Neural cell (in vitro differentiated cells): ENCODE measurements around the gene TFPI. TPM values are rescaled to one million over a fixed set of nuclear protein-coding genes. Genes with fewer than 3 reads are reported as not detected.

Experiments used
- H2AFZ ChIP-seq: fragments of 200-600, 300-800 bp; sonication (generic), shearing (Covaris generic); 2 replicates; pipeline ENCODE4 v1.6.0; 2014; ENCODE audit warnings: low read depth, mild to moderate bottlenecking, antibody characterized with exemption, low read length, moderate library complexity
- H3F3A ChIP-seq: fragments of 200-600 bp; shearing (Covaris generic); 2 replicates; pipeline ENCODE4 v1.6.1; 2016; ENCODE audit warnings: mild to moderate bottlenecking, moderate library complexity, mixed read lengths, antibody characterized with exemption, low read length; ENCODE audit not compliant: insufficient read depth, poor library complexity, severe bottlenecking
- H3K27ac ChIP-seq: fragments of 200-600, 300-800 bp; sonication (generic), shearing (Covaris generic); 2 replicates; pipeline ENCODE4 v1.5.1; 2014; ENCODE audit warnings: mild to moderate bottlenecking, low read length, moderate library complexity
- H3K27me3 ChIP-seq: fragments of 300-800, 200-600 bp; sonication (generic), shearing (Covaris generic); 2 replicates; pipeline ENCODE4 v1.6.0; 2014; ENCODE audit warnings: mild to moderate bottlenecking, low read depth, low read length, moderate library complexity; ENCODE audit not compliant: insufficient read depth
- H3K36me3 ChIP-seq: fragments of 300-800, 200-600 bp; sonication (generic), shearing (Covaris generic); 2 replicates; pipeline ENCODE4 v1.5.1; 2014; ENCODE audit warnings: mild to moderate bottlenecking, antibody characterized with exemption, low read length, moderate library complexity; ENCODE audit not compliant: insufficient read depth
- H3K4me2 ChIP-seq: fragments of 300-800, 200-600 bp; sonication (generic), shearing (Covaris generic); 2 replicates; pipeline ENCODE4 v1.6.0; 2014; ENCODE audit warnings: mild to moderate bottlenecking, low read length
- H3K4me3 ChIP-seq: fragments of 300-800, 200-600 bp; sonication (generic), shearing (Covaris generic); 2 replicates; pipeline ENCODE4 v1.5.1; 2014; ENCODE audit warnings: mild to moderate bottlenecking, low read length, moderate library complexity
- H3K79me2 ChIP-seq: fragments of 200-600 bp; shearing (Covaris generic); replicated peaks from 2 replicates; pipeline ENCODE4 v1.6.0; 2014; ENCODE audit warnings: mild to moderate bottlenecking, low read length, moderate library complexity; ENCODE audit not compliant: insufficient read depth
- H3K9ac ChIP-seq: fragments of 300-800, 200-600 bp; sonication (generic), shearing (Covaris generic); 2 replicates; pipeline ENCODE4 v1.6.1; 2016; ENCODE audit warnings: mild to moderate bottlenecking, low read length, mixed read lengths
- H3K9me2 ChIP-seq: fragments of 200-600 bp; shearing (Covaris generic); 2 replicates; pipeline ENCODE4 v1.6.1; 2016; ENCODE audit warnings: mild to moderate bottlenecking, low read length, mixed read lengths; ENCODE audit not compliant: insufficient read depth
- H3K9me3 ChIP-seq: fragments of 200-600, 300-800 bp; sonication (generic), shearing (Covaris generic); 2 replicates; pipeline ENCODE4 v1.6.1; 2016; ENCODE audit warnings: mild to moderate bottlenecking, mixed run types, low read length, moderate library complexity, mixed read lengths
- H4K20me1 ChIP-seq: fragments of 200-600 bp; shearing (Covaris generic); 2 replicates; pipeline ENCODE4 v1.6.1; 2016; ENCODE audit warnings: mild to moderate bottlenecking, mixed run types; ENCODE audit not compliant: insufficient read depth
- CTCF ChIP-seq: fragments of 450-650 bp; IDR thresholded peaks from 2 replicates; pipeline ENCODE4 v1.5.1; 2014; ENCODE audit warnings: antibody characterized with exemption, mild to moderate bottlenecking, moderate library complexity; ENCODE audit not compliant: poor library complexity, severe bottlenecking
- EP300 ChIP-seq: fragments of 450-650 bp; conservative IDR thresholded peaks from 2 replicates; pipeline ENCODE4 v1.6.1; 2014; ENCODE audit warnings: antibody characterized with exemption, mild to moderate bottlenecking, moderate library complexity; ENCODE audit not compliant: poor library complexity, severe bottlenecking
- EZH2 ChIP-seq: fragments of 200-600, 300-800 bp; shearing (Covaris generic), sonication (generic); IDR thresholded peaks from 2 replicates; pipeline ENCODE4 v1.6.1; 2014; ENCODE audit warnings: antibody characterized with exemption, low read length, borderline replicate concordance, mild to moderate bottlenecking; ENCODE audit not compliant: insufficient read depth, poor library complexity, severe bottlenecking
- MXI1 ChIP-seq: fragments of 450-650 bp; conservative IDR thresholded peaks from 2 replicates; pipeline ENCODE4 v1.6.1; 2014; ENCODE audit warnings: antibody characterized with exemption, mild to moderate bottlenecking; ENCODE audit not compliant: poor library complexity, severe bottlenecking
- POLR2AphosphoS5 ChIP-seq: IDR thresholded peaks from 2 replicates; pipeline ENCODE4 v1.6.1; 2012
- RAD21 ChIP-seq: fragments of 450-650 bp; conservative IDR thresholded peaks from 2 replicates; pipeline ENCODE4 v1.6.1; 2014; ENCODE audit warnings: antibody characterized with exemption, mild to moderate bottlenecking, moderate library complexity
- REST ChIP-seq: IDR thresholded peaks from 2 replicates; pipeline ENCODE4 v1.6.1; 2012; ENCODE audit warnings: borderline replicate concordance
- SMC3 ChIP-seq: fragments of 450-650 bp; conservative IDR thresholded peaks from 2 replicates; pipeline ENCODE4 v1.6.1; 2014; ENCODE audit warnings: antibody characterized with exemption, mild to moderate bottlenecking, moderate library complexity; ENCODE audit not compliant: poor library complexity
- TAF1 ChIP-seq: IDR thresholded peaks from 2 replicates; pipeline ENCODE4 v1.6.1; 2012; ENCODE audit warnings: low read depth
- polyA plus RNA-seq: library from polyadenylated mRNA; depleted of rRNA; stranded (reverse); fragments of >200 nt; gene quantifications from 2 replicates; pipeline ENCODE4 v1.2.3, GENCODE V29; 2014

TFPI gene
- polyA plus RNA-seq, 1 donor from 2014 or later = 0.51 TPM

GRCh38 chr2:187468262-187468661, 86.0 kb downstream of the TFPI start:
- H3K9ac ChIP-seq = no peak overlapping the region
- no peaks in the 10 kb centered on the region for H3K27me3 ChIP-seq
- H3K9me2 ChIP-seq = no peaks in the 10 kb centered on the region
- H3K79me2 ChIP-seq = no peaks in the 10 kb centered on the region
- no peaks in the 10 kb centered on the region for H3F3A ChIP-seq
- H3K9me3 ChIP-seq = no peaks in the 10 kb centered on the region
- H3K4me2 ChIP-seq = no peak overlapping the region
- no peak overlapping the region for H3K27ac ChIP-seq
- no peak overlapping the region for H3K4me3 ChIP-seq
- H3K36me3 ChIP-seq = no peaks in the 10 kb centered on the region
- H2AFZ ChIP-seq = no peak overlapping the region
- TF ChIP-seq EP300 (no peak), MXI1 (no peak), RAD21 (no peak), TAF1 (no peak), CTCF (no peak), SMC3 (no peak), POLR2AphosphoS5 (no peak), REST (no peak), EZH2 (no peak)
- H4K20me1 ChIP-seq = no peaks in the 10 kb centered on the region

GRCh38 chr2:187466129-187466792, 88.0 kb downstream of the TFPI start:
- Histone ChIP-seq H3K27ac (no peak overlapping the region), H3K36me3 (no peaks in the 10 kb centered on the region), H3K4me3 (no peak overlapping the region), H3K79me2 (no peaks in the 10 kb centered on the region), H2AFZ (no peak overlapping the region), H3K9me2 (no peaks in the 10 kb centered on the region), H3K9me3 (no peaks in the 10 kb centered on the region), H4K20me1 (no peaks in the 10 kb centered on the region), H3F3A (no peaks in the 10 kb centered on the region), H3K27me3 (no peaks in the 10 kb centered on the region), H3K4me2 (no peak overlapping the region), H3K9ac (no peak overlapping the region)
- TF ChIP-seq RAD21 = no peak
- TF ChIP-seq MXI1 = no peak
- TF ChIP-seq EZH2 = no peak
- TF ChIP-seq REST = no peak
- no peak for TF ChIP-seq POLR2AphosphoS5
- no peak for TF ChIP-seq EP300
- TF ChIP-seq TAF1 = no peak
- TF ChIP-seq SMC3 = no peak
- TF ChIP-seq CTCF = no peak
